Caco-2 (cell line): ENCODE results near the gene GRK2. TPM values are rescaled to one million over a fixed set of nuclear protein-coding genes. Genes with fewer than 3 reads are reported as not detected.

ENCODE experiments used
- BruUV-seq: library from RNA; stranded (reverse); fragments of 400-500 nt; replicated peaks from 2 replicates; lab custom pipeline; 2021; lab: Mats Ljungman, UMichigan
- CTCF ChIA-PET: fragments of 300-600 bp; sonication (Branson Sonifier 250); formaldehyde crosslinking; loops from one replicate; lab custom pipeline; 2022; ENCODE audit warnings: antibody characterized with exemption; lab: Charles Lee
- POLR2A ChIA-PET: fragments of 300-600 bp; sonication (Branson Sonifier 250); formaldehyde crosslinking; loops from one replicate; lab custom pipeline; 2022; ENCODE audit warnings: antibody characterized with exemption; lab: Charles Lee
- DNase-seq, 2 experiments: peaks; one replicate each; pipeline versions ENCODE4 v3.0.0 to v3.0.0-alpha.2; 2020 to 2022
- H3K27me3 ChIP-seq: replicated peaks from 2 replicates; pipeline ENCODE4 v1.6.0; 2011; ENCODE audit warnings: low read length; ENCODE audit not compliant: control insufficient read depth, insufficient read depth
- H3K36me3 ChIP-seq: 2 replicates; pipeline ENCODE4 v1.5.1; 2011; ENCODE audit warnings: low read length; ENCODE audit not compliant: control insufficient read depth, insufficient read depth
- H3K4me1 ChIP-seq: fragments of 250-450 bp; sonication (Bioruptor Pico); 2 replicates; pipeline ENCODE4 v1.5.1; 2020; ENCODE audit warnings: mild to moderate bottlenecking
- H3K4me3 ChIP-seq: 2 replicates; pipeline ENCODE4 v1.5.1; 2011; ENCODE audit warnings: low read depth, mild to moderate bottlenecking, control low read depth, low read length
- H3K9me3 ChIP-seq: fragments of 250-450 bp; sonication (Bioruptor Pico); 2 replicates; pipeline ENCODE4 v1.5.1; 2020; ENCODE audit warnings: mild to moderate bottlenecking, moderate library complexity
- H3K27ac Mint-ChIP-seq: one replicate; pipeline ENCODE4 v1.8.0; 2022; ENCODE audit warnings: mixed read lengths; ENCODE audit not compliant: unreplicated experiment
- H3K27me3 Mint-ChIP-seq: one replicate; pipeline ENCODE4 v1.8.0; 2022; ENCODE audit warnings: mixed read lengths; ENCODE audit not compliant: insufficient read depth, unreplicated experiment
- H3K36me3 Mint-ChIP-seq: one replicate; pipeline ENCODE4 v1.8.0; 2022; ENCODE audit warnings: mild to moderate bottlenecking, mixed read lengths; ENCODE audit not compliant: insufficient read depth, unreplicated experiment
- H3K4me1 Mint-ChIP-seq: one replicate; pipeline ENCODE4 v1.8.0; 2022; ENCODE audit warnings: low read depth, mixed read lengths; ENCODE audit not compliant: unreplicated experiment
- H3K4me3 Mint-ChIP-seq: one replicate; pipeline ENCODE4 v1.8.0; 2022; ENCODE audit warnings: mild to moderate bottlenecking, moderate library complexity, mixed read lengths; ENCODE audit not compliant: unreplicated experiment
- H3K9me3 Mint-ChIP-seq: one replicate; pipeline ENCODE4 v1.8.0; 2022; ENCODE audit warnings: mixed read lengths; ENCODE audit not compliant: unreplicated experiment
- intact Hi-C: fragments of 100-400 bp; cut with micrococcal nuclease; formaldehyde crosslinking; loops from one replicate; pipeline ENCODE4 v1.10.0; 2022; ENCODE audit not compliant: unreplicated experiment
- total RNA-seq: library from RNA; stranded (reverse); gene quantifications from 2 replicates; pipeline ENCODE4 v1.2.3, GENCODE V29; 2022
- TF ChIP-seq, protein P1 (sequence below), 2 experiments: fragments of 200-600 bp in 1 of 2; IDR thresholded peaks; 1 replicate in 1 of 2; 2 replicates in 1 of 2; pipeline versions ENCODE4 v1.5.1 to v1.8.0; 2011 to 2022; ENCODE audit warnings: antibody characterized with exemption in 1 of 2, control low read depth in 1 of 2, inconsistent platforms in 1 of 2, low read depth in 1 of 2, low read length in 1 of 2, mild to moderate bottlenecking in 1 of 2, moderate library complexity in 1 of 2; ENCODE audit not compliant: insufficient read depth in 1 of 2, severe bottlenecking in 1 of 2, unreplicated experiment in 1 of 2

GRK2 gene
- total RNA-seq, 1 experiment from 2014 or later: 120 TPM

DNA sequence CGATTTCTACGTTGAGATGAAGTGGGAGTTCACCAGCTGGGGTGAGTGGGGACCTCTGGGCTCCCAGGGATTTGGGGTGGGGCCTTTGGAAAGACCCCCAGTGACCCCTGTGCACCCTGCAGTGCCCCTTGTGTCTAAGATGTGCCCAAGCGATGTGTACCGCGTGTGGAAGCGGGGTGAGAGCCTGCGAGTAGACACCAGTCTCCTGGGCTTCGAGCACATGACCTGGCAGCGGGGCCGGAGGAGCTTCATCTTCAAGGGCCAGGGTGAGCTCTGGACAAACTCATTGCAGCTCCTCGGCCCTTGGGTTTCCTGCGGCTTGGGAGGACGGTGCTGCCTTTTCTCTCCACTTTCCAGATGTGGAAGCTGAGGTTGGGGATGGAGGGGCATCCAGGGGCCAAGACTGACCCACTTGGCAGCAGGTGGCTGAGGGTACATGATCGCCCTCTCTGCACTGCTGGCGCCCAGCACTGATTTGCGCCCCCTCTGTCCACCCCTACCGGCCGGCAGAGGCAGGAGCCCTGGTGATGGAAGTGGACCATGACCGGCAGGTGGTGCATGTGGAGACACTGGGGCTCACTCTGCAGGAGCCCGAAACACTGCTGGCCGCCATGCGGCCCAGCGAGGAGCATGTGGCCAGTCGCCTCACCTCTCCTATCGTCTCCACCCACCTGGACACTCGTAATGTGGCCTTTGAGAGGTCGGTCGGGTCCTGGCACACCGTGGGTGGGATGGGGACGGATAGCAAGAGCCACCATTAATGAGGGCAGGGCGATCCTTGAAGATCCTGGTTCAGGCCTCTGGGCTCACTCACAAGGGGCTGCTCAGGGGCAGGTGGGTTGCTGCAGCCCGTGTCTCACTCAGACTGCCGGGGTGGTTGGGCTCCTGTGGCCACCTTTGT, 25.5 kb downstream of the GRK2 start:
- intact Hi-C loops: no loop called here
- CTCF ChIA-PET: interaction anchor here (0.6 to 0.8 kb wide), 2 partner anchors 25 to 52 kb away, joined by 3 read pairs; no protein-coding TSS in a partner anchor
- H3K36me3 ChIP-seq: peaks cover 9% of the 10 kb centered on the region
- H3K9me3 ChIP-seq: peaks cover 15% of the 10 kb centered on the region
- no peaks in the 10 kb centered on the region for H3K27me3 Mint-ChIP-seq
- H3K4me3 Mint-ChIP-seq: no peak overlapping the region
- DNase-seq: no peak
- TF ChIP-seq, protein P1, sequence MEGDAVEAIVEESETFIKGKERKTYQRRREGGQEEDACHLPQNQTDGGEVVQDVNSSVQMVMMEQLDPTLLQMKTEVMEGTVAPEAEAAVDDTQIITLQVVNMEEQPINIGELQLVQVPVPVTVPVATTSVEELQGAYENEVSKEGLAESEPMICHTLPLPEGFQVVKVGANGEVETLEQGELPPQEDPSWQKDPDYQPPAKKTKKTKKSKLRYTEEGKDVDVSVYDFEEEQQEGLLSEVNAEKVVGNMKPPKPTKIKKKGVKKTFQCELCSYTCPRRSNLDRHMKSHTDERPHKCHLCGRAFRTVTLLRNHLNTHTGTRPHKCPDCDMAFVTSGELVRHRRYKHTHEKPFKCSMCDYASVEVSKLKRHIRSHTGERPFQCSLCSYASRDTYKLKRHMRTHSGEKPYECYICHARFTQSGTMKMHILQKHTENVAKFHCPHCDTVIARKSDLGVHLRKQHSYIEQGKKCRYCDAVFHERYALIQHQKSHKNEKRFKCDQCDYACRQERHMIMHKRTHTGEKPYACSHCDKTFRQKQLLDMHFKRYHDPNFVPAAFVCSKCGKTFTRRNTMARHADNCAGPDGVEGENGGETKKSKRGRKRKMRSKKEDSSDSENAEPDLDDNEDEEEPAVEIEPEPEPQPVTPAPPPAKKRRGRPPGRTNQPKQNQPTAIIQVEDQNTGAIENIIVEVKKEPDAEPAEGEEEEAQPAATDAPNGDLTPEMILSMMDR (IDR thresholded peaks at IDR 0.05; ENCODE audit: insufficient read depth in 1 of 2, low read depth in 1 of 2, low read length in 1 of 2, severe bottlenecking in 1 of 2, unreplicated experiment in 1 of 2): no peak
- H3K27me3 ChIP-seq: no peaks in the 10 kb centered on the region
- peaks cover 78% of the 10 kb centered on the region for H3K36me3 Mint-ChIP-seq
- POLR2A ChIA-PET: no interaction called here
- no peak overlapping the region for H3K4me3 ChIP-seq
- peaks cover 12% of the 10 kb centered on the region for H3K9me3 Mint-ChIP-seq
- peaks cover 20% of the 10 kb centered on the region for H3K4me1 ChIP-seq
- H3K4me1 Mint-ChIP-seq: peaks cover 29% of the 10 kb centered on the region
- H3K27ac Mint-ChIP-seq: no peak overlapping the region
- no TSS peak for BruUV-seq

DNA sequence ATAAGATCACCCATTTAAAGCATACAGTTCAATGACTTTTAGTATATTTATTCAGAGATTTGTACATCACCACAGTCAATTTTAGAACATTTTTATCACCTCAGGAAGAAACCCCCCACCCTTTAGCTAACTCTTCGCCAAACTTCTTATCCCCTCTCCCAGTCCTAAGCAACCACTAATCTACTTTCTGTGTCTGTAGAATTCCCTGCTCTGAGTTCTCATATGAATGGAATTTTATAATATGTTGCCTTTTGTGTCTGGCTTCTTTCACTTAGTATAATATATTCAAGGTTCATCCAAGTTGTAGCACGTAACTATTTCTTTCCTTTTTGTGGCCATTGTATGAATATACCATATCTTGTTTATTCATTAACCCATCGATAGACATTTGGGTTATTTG, 26.4 kb downstream of the GRK2 start:
- H3K4me3 ChIP-seq: no peak overlapping the region
- DNase-seq: no peak
- TF ChIP-seq, protein P1 (IDR thresholded peaks at IDR 0.05; ENCODE audit: insufficient read depth in 1 of 2, low read depth in 1 of 2, low read length in 1 of 2, severe bottlenecking in 1 of 2, unreplicated experiment in 1 of 2): no peak
- intact Hi-C loops: no loop called here
- BruUV-seq: no TSS peak
- H3K4me1 Mint-ChIP-seq: peaks cover 20% of the 10 kb centered on the region
- peaks cover 18% of the 10 kb centered on the region for H3K9me3 Mint-ChIP-seq
- H3K4me3 Mint-ChIP-seq: no peak overlapping the region
- H3K9me3 ChIP-seq: peaks cover 17% of the 10 kb centered on the region
- H3K27me3 ChIP-seq: no peaks in the 10 kb centered on the region
- H3K27ac Mint-ChIP-seq: no peak overlapping the region
- H3K4me1 ChIP-seq: peaks cover 13% of the 10 kb centered on the region
- CTCF ChIA-PET: no interaction called here
- peaks cover 79% of the 10 kb centered on the region for H3K36me3 Mint-ChIP-seq
- H3K27me3 Mint-ChIP-seq: no peaks in the 10 kb centered on the region
- POLR2A ChIA-PET: no interaction called here
- H3K36me3 ChIP-seq: peaks cover 9% of the 10 kb centered on the region

DNA sequence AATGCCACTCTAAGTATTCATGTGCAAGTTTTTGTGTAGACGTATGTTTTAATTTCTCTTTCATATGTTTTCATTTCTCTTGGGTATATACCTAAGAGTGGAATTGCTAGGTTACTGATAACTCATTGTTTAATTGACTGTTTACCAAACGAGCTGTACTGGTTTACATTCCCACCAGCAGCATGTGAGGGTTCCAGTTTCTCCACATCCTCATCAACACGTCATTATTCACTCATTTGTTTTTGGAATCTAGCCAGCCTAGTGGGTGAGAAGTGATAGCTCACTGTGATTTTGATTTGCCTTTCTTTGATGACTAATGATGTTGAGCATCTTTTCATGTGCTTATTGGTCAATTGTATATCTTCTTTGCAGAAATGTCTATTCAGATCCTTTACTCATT, 26.8 kb downstream of the GRK2 start:
- H3K9me3 ChIP-seq: peaks cover 17% of the 10 kb centered on the region
- H3K9me3 Mint-ChIP-seq: peaks cover 18% of the 10 kb centered on the region
- H3K4me1 Mint-ChIP-seq: peaks cover 16% of the 10 kb centered on the region
- H3K4me3 Mint-ChIP-seq: no peak overlapping the region
- ChIA-PET POLR2A (interaction anchor here (1.2 kb wide), 1 partner anchor 10 kb away, joined by 4 read pairs; the partner anchor contains the start of gene SSH3), CTCF (no interaction called here)
- H3K36me3 Mint-ChIP-seq: peaks cover 79% of the 10 kb centered on the region
- intact Hi-C loops: no loop called here
- TF ChIP-seq, protein P1 (IDR thresholded peaks at IDR 0.05; ENCODE audit: insufficient read depth in 1 of 2, low read depth in 1 of 2, low read length in 1 of 2, severe bottlenecking in 1 of 2, unreplicated experiment in 1 of 2): no peak
- H3K27ac Mint-ChIP-seq: no peak overlapping the region
- DNase-seq: no peak
- no peaks in the 10 kb centered on the region for H3K27me3 Mint-ChIP-seq
- H3K27me3 ChIP-seq: no peaks in the 10 kb centered on the region
- peaks cover 9% of the 10 kb centered on the region for H3K36me3 ChIP-seq
- peaks cover 9% of the 10 kb centered on the region for H3K4me1 ChIP-seq
- no TSS peak for BruUV-seq
- no peak overlapping the region for H3K4me3 ChIP-seq
